GM18498 (cell line): ENCODE results near the gene KCNS1.
"Not testable (repeated sequence)": the region's sequence is repeated elsewhere in the genome, so short reads cannot be mapped to it uniquely, and the experiment has no call there.

Experiments
- ATAC-seq: cut with Tn5 transposase; IDR thresholded peaks from one replicate; pipeline ENCODE4 v1.9.1; 2021; ENCODE audit warnings: mild to moderate bottlenecking, moderate library complexity; ENCODE audit not compliant: unreplicated experiment

Gene KCNS1

DNA sequence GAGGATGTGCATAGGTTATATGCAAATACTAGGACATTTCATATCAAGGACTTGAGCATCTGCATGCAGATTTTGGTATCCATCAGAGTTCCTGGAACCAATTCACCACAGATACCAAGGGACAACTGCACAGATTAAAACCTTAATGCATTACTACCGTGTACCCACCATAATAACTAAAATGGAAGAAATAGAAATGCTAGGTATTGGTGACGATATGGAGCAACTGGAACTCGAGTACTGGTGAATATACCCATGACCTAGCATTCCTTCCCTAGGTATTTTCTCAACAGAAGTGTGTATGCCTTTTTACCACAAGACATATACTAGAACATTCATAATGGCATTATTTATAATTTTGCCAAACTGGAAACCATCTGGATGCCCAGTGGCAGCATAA is 18.5 kb downstream of the KCNS1 start:
- no peak for ATAC-seq

DNA sequence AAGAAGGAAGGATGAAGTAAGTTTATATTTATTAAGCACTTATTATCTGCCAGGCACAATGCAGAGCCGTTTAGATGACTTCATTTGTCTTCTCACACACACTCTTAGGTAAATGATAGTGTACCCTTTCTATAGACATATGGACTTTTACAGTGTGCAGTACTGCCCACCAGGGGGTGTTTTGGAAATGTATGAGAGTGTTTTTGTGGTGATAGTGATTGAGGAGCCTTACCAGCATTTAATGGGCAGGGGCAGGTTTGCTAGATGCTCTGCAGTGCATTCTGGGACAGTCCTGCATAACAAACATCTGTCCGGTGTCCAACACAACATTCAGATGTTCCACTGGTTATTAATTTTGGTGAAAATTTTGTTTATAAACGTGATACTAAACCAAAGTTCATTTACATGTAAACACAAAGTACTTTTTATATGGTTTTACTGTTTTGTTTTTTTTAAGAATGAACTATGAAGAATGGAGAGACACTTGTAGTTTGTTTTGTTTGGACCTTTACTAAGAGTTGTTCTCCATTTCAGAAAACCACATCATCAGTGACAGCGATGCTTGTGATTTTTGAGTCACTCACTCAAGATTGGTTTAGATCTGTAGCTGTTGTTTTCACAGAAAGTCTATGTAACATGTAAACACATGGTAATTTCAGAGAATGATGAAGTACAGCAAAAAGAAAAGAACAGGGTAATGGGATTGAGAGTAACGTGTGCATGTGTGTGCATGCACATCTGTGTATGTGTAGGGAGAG is 19.9 kb downstream of the KCNS1 start:
- no peak for ATAC-seq

DNA sequence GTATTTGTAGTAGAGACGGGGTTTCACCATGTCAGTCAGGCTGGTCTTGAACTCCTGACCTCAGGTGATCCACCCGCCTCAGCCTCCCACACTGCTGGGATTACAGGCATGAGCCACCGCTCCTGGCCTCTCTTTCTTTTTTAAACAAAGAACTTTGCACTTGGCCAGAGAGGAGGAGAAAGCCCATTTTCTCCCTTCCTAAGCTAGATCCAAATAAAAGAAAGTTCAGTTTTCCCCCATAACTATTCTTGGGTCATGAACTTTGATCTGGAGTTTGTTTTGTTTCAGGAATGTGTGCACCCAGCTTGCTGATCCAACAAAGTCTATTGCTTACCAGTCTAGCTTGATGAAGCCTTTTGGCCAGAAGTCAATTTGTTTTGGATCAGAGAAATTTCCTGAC is 23.4 kb downstream of the KCNS1 start:
- ATAC-seq = no peak

DNA sequence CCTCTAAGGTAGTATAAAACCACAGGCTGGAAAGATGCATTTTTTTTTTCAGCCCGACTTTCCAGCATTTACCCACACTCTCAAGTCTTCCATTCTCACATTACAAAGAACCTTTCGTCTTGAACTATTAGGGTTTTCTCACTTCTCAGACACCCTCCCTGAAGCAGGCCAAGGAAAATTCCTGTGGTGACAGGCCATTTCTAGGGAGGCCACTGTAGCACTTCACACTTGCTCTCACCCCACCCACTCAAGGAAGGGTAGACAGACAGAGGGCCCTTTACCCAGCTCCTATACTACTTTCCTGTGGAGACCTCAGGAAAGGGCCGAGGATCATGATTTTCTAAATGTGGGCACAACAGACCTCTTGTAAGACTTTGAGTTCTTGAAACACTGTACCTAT is 27.7 kb downstream of the KCNS1 start:
- no peak for ATAC-seq

DNA sequence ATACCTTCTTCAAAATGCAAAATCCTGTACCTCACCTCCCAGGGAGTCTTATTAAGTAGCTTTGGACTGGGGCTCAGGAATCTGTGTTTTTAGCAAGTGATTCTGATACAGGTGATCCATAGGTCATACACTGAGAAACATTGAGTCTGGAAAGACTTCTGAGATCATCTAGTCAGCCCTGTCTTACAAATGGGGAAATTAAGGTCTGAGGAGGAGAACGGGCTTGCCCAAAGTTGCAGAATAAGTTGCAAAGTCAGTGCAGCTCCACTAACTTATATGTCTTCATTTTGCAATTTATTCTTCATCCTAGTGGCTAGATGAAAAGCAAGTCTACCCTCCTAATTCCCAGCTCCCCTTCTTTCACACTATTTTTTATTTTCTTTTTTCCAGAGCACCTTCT is 28.9 kb downstream of the KCNS1 start:
- ATAC-seq = no peak

DNA sequence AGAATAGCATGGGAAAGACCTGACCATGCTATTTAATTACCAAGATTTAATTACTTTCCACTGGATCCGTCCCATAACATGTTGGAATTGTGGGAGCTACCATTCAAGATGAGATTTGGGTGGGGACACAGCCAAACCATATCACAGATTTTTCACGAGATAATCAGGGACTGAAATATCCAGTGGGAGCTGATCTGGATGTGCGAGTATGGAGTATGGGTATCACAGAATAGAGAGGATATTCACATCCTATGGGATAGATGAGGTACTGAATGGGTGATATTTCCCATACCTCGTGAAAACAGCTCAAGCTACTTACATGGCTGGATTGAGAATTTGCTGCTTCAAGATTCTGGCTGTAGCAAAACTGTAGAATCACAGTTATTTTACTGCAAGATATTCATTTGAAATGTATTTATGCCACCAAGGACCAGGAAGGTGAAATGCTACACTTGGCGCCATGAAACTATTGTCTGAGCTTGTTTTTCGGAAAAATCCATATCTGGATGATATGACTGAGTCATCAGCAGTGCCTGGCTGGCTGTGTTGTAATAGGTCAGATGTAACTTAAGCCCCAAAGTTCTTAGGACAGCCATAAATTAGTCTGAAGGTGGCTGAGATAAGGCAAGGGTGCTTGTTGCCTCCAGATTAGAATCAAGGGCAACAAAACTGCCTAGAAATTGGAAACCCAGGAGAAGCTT is 29.8 kb downstream of the KCNS1 start:
- ATAC-seq = no peak

DNA sequence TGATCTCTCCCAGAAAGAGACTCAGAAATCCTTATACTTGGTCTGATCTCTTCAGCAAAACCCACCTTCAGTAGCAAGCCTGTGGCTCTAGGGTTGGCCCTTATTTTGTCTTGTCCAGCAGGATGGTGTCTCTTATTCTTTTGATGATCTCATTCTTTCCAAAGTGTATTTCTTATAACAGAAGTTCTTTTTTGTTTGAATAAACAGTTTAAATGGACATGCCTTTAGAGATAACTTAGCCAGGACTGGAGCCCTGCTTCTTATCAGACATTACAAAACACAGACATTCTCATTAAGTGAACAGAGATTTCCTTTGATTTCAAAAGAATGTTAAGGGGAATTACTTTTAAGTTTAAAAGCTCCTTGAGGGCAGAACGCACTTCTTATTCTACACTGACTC is 31.7 kb downstream of the KCNS1 start:
- ATAC-seq = no peak

DNA sequence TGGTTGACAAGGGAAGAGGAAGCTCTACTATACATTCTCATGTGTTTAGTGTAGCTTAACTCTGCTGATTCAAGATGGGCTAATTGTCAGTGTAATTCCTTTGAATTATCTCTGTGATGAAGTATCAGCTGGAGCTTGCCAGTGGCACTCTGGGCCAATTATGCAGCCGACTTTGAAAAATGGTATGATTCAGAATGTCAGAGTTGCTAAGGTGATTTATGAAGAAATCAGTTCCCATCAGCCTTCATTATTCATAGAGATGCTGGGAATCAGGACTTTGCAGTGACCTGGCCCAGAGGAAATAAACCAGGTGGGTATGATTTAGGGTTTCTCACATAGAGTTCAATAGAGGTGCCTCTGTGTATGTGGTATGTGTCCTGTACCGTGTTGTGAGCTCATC is 33.4 kb downstream of the KCNS1 start:
- no peak for ATAC-seq

DNA sequence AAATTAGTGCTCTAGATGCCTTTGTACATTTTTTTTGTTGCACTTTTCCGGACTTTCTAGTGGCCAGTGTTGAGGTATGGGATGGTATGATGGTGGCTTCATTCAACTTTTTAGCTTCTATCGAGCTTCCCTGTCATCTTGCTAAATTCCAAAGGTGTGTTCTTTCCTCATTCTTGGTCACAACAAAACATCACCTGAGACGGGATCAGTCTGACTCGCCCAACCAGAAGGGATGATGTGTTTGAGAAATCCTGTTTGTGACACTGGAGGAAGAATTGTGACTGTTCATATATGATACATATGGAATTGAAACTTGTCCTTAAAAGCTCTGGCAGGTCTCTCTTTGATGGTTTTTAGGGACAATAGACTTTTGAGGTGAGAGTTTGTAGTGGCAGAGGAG is 33.8 kb downstream of the KCNS1 start:
- no peak for ATAC-seq

DNA sequence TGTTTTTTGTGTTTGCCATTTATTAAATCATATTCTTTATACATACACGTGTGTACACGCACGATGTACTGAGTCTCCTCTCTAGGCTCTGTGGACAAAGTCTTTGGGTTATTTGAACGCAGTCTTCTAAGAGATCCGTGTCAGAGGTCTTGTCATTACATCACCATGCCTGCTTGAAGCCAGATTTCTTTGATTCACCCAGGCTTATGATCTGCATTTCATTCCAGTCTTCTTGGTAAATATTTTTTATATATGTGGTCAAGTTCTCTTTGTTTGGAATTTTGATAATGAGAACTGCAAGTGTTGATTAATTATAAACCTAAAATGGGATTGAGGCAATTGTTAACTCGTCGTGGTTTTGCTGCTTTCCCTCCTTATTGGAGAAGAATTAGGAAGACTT is 34.6 kb downstream of the KCNS1 start:
- no peak for ATAC-seq

DNA sequence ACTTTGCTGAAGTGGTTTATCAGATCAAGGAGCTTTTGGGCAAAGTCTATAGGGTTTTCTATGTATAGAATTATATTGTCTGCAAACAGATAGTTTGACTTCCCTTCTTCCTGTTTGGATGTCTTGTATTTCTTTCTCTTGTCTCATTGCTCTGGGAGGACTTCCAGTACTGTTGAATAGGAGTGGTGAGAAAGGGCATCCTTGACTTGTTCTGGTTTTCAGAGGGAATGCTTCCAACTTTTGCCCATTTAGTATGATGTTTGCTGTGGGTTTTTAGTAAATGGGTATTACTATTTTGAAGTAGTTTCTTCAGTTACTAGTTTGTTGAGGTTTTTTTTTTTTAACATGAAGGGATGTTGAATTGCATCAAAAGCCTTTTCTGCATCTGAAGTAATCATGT is 36.1 kb downstream of the KCNS1 start:
- no peak for ATAC-seq

DNA sequence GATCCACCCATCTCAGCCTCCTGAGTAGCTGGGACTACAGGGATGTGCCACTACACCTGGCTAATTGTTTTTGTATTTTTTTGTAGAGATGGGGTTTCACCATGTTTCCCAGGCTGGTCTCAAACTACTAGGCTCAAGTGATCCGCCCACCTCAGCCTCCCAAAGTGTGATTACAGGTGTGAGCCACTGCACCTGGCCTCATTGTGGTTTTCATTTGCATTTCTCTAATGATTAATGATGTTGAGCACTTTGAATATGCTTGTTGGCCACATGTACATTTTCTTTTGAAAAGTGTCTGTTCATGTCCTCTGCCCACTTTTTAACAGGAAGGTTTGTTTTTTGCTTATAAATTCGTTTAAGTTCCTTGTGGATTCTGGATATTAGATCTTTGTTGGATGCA is 37.8 kb downstream of the KCNS1 start:
- ATAC-seq = not testable (repeated sequence)

DNA sequence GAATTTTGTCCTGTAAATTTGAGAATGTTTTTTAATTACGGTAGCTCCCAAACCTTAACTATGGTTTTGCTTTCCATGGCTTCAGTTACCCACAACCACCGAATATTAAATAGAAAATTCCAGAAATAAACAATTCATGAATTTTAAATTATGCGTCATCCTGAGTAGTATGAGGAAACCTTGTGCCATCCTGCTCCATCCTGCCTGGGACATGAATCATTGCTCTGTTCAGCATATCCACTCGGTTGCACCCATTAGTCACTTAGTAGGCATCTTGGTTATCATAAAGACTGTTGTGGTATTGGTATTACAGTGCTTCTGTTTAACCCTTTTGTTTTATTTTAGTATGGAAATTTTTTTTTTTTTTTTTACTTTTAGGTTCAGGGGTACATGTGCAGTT is 39.7 kb downstream of the KCNS1 start:
- no peak for ATAC-seq

DNA sequence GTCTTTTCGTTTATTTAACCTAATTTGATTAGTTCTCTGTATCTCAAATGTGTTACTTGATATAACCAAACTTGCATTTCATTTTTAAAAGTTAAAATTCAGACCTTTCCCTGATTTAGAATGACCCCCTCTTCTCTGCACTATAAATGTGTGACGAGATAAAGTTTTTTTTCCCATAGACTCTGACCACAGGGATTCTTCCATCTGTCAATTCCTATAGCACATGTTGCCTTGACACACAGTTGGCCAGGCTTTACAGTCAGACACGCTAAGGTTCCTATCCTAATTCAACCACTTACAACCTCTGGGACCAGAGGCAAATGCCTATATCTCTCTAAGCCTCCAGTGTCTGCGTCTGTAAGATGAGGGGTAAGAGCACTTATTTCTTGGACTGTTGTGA is 40.6 kb downstream of the KCNS1 start:
- no peak for ATAC-seq

DNA sequence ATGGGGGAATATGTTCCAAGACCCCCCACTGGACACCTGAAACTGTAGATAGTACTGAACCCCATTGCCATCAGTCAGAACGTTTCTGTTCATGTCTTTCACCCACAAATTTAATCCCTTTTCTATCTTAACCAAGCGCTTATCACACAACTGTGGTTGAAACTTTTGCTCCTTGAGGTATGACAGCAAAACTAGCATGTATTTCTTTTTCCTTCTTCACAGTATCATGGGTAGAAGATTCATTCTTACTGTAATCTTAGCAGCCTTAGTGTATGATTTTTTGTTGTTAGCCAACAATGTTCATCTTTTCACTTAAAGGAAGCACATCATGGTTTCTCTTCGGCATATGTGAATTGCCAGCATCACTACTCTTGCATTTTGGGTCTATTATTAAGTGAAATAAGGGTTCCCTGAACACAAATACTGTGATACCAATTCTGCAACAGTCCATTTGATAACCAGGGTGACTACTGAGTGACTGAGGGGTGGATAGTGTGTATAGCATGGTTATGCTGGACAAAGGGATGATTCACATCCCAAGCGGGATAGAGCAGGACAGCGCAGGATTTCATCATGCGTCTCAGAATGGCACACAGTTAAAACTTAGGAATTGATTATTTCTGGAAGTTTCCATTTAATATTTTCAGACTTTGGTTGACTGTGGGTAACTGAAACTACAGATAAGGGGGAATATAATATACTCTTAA is 41.8 kb downstream of the KCNS1 start:
- ATAC-seq = no peak

DNA sequence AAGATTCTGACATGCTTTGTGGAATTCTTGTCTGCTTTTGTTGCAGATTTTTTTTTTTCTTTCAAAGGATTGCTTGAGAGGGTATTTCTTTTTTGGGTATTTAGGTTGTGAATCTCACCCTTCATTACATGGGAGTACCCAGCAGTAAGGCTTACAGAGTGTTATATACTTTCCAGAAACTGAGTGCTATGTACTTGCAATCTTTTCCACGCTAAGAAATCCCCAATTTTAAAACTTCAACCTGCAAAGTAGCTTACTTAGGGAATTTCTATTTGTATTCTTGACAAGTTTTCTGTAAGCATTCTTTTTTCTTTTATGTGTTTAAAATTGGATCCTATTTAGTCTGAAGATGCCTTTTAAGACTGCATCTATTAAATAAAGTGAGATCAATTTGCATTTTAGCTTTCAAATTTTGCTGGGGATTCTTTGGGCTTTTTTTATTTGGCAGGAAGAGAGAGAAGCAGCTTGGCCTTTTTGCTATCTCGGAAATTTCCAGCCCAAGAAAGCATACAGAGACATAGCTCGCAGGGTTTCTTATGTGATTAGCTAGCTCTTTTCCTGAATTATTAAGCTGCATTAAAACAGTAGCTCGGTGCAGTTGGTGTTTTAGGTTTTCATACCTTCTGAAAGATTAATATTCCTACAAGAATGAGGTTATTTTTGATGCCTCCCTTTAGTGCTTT is 42.6 kb downstream of the KCNS1 start:
- ATAC-seq = no peak

DNA sequence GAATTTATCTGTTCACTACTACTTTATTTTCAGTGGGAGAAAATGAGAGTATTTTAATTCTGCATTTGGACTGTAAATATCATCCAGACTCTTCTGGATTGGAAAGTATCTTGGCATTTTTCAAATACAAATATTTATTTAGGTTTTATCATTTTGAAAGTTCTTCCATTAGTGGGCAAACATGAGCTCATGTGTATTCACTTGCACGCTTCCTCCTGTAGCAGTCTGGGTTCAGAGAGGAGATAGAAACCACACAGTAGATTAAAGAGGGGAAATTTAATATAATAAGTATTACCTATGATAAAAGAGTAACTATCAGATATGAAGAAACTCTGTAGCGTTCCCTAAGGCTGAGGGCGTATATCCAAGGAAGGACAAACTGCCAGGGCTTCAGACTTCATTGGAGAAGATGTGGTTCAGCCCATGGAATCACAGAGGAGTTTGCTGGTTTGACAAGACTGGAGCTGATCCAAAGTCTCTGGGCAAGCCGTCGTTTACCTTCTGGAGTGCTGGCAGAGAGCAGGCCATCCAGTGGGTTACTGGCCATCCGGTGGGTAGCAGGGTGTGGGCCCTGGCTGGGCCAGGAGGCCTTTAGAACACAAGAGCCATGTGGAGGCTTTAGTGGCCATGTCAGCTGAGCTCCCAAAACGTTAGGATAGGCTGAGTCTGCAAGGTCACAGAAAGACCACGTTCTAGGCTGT is 44.3 kb downstream of the KCNS1 start:
- no peak for ATAC-seq

DNA sequence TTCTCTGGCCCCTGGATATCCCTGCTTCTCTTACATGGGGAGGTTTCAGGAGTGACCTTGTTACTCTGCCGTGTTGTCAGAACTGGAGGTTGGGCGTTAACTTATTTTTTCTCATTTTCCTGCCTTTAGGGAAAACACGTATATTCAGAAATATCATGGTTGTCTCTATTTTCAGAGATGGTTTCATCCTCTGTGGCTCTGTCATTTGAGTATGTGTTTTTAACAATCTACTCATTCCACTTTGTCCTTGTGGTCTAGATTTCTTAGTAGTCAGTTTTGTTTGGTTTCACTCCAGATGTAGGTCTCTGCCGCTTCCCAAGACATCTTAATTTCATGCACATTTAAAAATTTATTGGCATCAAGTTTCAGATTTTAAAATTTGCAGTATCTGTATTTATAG is 45.9 kb downstream of the KCNS1 start:
- ATAC-seq = no peak

DNA sequence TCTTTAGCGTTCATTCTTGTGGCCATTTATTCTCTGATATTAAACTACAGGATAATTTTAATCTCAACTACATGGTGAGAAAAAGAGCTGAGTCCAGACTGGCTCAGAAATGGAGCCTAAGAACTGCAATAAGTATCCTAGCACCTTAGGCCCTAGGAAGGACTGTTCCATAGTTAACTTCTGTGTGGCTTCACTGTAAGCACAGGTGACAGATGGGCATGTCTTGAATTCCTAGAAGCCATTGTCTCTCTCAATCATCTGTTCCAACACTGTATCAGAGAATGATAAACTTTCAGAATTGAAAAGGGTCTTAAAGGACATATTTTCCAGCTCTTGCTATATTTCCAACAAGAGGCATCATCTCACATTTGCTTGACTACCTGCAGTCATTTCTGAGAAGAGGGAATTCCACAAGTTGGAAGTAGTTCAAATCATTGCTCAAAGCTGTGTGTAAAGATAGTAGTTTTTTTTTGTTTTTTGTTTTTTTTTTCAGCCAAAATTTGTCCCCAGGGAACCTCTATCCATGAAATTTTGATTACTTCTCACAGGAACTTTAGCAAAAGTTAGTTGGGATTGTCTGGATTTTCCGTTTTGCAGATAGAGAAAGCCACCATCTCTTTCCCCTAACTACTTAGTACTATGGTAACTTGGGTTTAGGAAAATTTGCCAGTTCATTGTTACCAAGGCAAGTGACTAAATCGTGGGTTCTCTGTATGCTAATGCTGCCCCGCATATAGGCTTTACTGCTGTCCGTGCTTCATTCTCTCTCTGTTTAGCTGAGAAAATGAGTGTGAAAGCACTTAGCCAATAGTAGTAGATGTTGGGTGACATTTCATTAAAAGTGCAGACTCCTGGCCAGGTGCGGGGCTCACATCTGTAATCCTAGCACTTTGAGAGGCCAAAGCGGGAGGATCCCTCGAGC is 47.2 kb downstream of the KCNS1 start:
- ATAC-seq = peak; percentile 4
